ENCODE data around the gene TMEM120B. TPM values are rescaled to one million over a fixed set of nuclear protein-coding genes. Genes with fewer than 3 reads are reported as not detected.
"Not testable (repeated sequence)": the region's sequence is repeated elsewhere in the genome, so short reads cannot be mapped to it uniquely, and the experiment has no call there.

TMEM120B gene
- total RNA-seq, 2 experiments from 2014 or later, result 12.4 to 21.5 TPM

DNA sequence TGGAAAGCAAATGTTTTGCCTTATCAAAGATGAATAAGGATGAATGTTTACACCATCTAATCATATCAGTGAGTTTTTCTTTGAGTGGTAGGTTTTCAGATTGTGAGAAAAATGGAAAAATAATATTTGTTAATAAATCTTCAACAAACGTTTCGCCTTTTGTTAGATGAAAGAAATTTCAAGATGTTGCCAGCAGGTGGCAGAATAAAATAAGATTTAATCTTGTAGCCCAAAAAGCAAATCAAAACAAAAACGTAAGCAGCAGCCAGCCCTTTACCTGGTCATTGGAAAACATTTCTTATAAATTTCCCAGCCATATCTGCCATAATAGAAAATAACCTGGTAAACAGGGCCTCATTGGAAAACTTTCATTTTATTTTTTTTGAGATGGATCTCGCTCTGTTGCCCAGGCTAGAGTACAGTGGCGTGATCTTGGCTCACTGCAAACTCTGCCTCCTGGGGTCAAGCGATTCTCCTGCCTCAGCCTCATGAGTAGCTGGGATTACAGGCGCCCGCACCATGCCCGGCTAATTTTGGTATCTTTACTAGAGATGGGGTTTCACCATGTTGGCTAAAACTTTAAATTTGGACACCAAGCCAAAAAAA, 15.4 kb upstream of the TMEM120B start:
- no peaks in the 10 kb centered on the region for H3K36me3 ChIP-seq (ENCODE audit: insufficient read depth, low read length)

DNA sequence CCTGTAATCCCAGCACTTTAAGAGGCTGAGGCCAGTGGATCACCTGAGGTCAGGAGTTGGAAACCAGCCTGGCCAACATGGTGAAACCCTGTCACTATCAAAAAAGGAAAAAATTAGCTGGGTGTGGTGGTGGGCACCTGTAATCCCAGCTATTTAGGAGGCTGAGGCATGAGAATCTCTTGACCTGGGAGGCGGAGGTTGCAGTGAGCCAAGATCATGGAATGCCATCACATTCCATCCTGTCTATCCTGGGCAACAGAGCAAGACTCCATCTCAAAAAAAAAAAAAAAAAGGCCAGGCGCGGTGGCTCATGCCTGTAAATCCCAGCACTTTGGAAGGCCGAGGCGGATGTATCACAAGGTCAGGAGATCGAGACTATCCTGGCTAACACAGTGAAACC, 14.7 kb upstream of the TMEM120B start:
- DNase-seq (ENCODE audit: low spot score); BruUV-seq (replicated peaks); H3K9me2 ChIP-seq (ENCODE audit: insufficient read depth, low read length); H3K4me1 ChIP-seq (ENCODE audit: insufficient read depth, low read length, poor library complexity, severe bottlenecking); H3K79me2 ChIP-seq (ENCODE audit: insufficient read depth, low read depth, low read length); H4K20me1 ChIP-seq (ENCODE audit: insufficient read depth, low read length); POLR2A ChIA-PET; H3K9me3 ChIP-seq (ENCODE audit: low read length); H3K27ac ChIP-seq (ENCODE audit: low read depth, low read length, poor library complexity, severe bottlenecking); H2AFZ ChIP-seq (ENCODE audit: low read length); H3K4me3 ChIP-seq (ENCODE audit: low read depth, low read length, poor library complexity, severe bottlenecking); H3K36me3 ChIP-seq (ENCODE audit: insufficient read depth, low read length); H3K4me2 ChIP-seq (ENCODE audit: low read length): not testable (repeated sequence)
- intact Hi-C loops (cut with micrococcal nuclease; ENCODE audit: unreplicated experiment), result loop anchor here (1.0 to 5.0 kb wide), 3 partner anchors 75 to 189 kb away; partner anchors contain the start of gene PSMD9
- CTCF ChIA-PET (ENCODE audit: unreplicated experiment), result interaction anchor here (0.6 kb wide), 1 partner anchor 16 kb away, joined by 9 read pairs; no protein-coding TSS in a partner anchor

More for the DNA sequence above, 15.4 kb upstream of the TMEM120B start:
- Histone ChIP-seq H3K27ac (ENCODE audit: low read depth, low read length, poor library complexity, severe bottlenecking) (no peak overlapping the region), H4K20me1 (ENCODE audit: insufficient read depth, low read length) (no peaks in the 10 kb centered on the region), H3K9me2 (ENCODE audit: insufficient read depth, low read length) (no peaks in the 10 kb centered on the region), H3K9me3 (ENCODE audit: low read length) (no peaks in the 10 kb centered on the region), H3K4me1 (ENCODE audit: insufficient read depth, low read length, poor library complexity, severe bottlenecking) (no peaks in the 10 kb centered on the region), H3K79me2 (ENCODE audit: insufficient read depth, low read depth, low read length) (no peaks in the 10 kb centered on the region), H3K4me3 (ENCODE audit: low read depth, low read length, poor library complexity, severe bottlenecking) (no peak overlapping the region), H2AFZ (ENCODE audit: low read length) (no peak overlapping the region), H3K4me2 (ENCODE audit: low read length) (peak overlapping the region; percentile 21; the same call in 1 of the 2 replicates)
- ChIA-PET CTCF (ENCODE audit: unreplicated experiment) (interaction anchor here (0.6 kb wide), 1 partner anchor 16 kb away, joined by 9 read pairs; no protein-coding TSS in a partner anchor), POLR2A (no interaction called here)
- no TSS peak for BruUV-seq (replicated peaks)
- DNase-seq (ENCODE audit: low spot score), result peak; percentile 77
- no peak for TF ChIP-seq EZH2phosphoT487 (IDR thresholded peaks at IDR 0.05; ENCODE audit: borderline replicate concordance, low read depth, low read length)
- TF ChIP-seq, protein P1, sequence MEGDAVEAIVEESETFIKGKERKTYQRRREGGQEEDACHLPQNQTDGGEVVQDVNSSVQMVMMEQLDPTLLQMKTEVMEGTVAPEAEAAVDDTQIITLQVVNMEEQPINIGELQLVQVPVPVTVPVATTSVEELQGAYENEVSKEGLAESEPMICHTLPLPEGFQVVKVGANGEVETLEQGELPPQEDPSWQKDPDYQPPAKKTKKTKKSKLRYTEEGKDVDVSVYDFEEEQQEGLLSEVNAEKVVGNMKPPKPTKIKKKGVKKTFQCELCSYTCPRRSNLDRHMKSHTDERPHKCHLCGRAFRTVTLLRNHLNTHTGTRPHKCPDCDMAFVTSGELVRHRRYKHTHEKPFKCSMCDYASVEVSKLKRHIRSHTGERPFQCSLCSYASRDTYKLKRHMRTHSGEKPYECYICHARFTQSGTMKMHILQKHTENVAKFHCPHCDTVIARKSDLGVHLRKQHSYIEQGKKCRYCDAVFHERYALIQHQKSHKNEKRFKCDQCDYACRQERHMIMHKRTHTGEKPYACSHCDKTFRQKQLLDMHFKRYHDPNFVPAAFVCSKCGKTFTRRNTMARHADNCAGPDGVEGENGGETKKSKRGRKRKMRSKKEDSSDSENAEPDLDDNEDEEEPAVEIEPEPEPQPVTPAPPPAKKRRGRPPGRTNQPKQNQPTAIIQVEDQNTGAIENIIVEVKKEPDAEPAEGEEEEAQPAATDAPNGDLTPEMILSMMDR (conservative IDR thresholded peaks at IDR 0.05; ENCODE audit: low read length), result peak; percentile 90
- intact Hi-C loops (cut with micrococcal nuclease; ENCODE audit: unreplicated experiment), result loop anchor here (1.0 to 5.0 kb wide), 3 partner anchors 76 to 190 kb away; partner anchors contain the start of gene PSMD9

DNA sequence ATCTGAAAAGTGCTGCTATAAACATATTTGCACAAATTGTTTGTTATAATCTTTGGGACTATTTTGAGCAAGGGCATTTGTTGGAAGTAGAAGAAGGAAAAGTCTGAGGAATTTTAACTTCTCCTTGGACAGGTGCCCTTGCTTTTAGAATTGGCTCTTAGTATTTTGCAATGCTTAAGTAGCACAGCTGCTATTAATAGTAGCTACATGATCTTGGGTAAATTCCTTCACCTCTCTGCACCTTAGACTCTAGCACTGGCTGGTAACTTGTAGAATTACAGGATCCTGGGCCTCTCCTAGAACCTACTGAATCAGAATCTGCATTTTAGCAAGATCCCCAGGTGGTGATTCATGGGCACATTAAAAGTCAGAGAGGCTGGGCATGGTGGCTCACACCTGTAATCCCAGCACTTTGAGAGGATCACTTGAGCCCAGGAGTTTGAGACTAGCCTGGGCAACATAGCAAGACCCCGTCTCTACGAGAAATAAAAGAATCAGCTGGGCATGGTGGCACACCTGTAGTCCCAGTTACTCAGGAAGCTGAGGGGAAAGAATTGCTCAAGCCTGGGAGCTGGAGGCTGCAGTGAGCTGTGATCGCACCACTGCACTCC, 10.8 kb upstream of the TMEM120B start:
- Histone ChIP-seq H3K4me3 (ENCODE audit: low read depth, low read length, poor library complexity, severe bottlenecking) (no peak overlapping the region), H3K9me2 (ENCODE audit: insufficient read depth, low read length) (no peaks in the 10 kb centered on the region), H4K20me1 (ENCODE audit: insufficient read depth, low read length) (no peaks in the 10 kb centered on the region), H3K4me2 (ENCODE audit: low read length) (no peak overlapping the region), H3K27ac (ENCODE audit: low read depth, low read length, poor library complexity, severe bottlenecking) (no peak overlapping the region), H3K36me3 (ENCODE audit: insufficient read depth, low read length) (no peaks in the 10 kb centered on the region), H3K4me1 (ENCODE audit: insufficient read depth, low read length, poor library complexity, severe bottlenecking) (no peaks in the 10 kb centered on the region), H3K9me3 (ENCODE audit: low read length) (no peaks in the 10 kb centered on the region), H2AFZ (ENCODE audit: low read length) (no peak overlapping the region), H3K79me2 (ENCODE audit: insufficient read depth, low read depth, low read length) (no peaks in the 10 kb centered on the region)
- intact Hi-C loops (cut with micrococcal nuclease; ENCODE audit: unreplicated experiment), result no loop called here
- ChIA-PET CTCF (ENCODE audit: unreplicated experiment) (no interaction called here), POLR2A (interaction anchor here (0.6 to 1.3 kb wide), 4 partner anchors 10 to 97 kb away, joined by 3 to 5 read pairs (median 4); partner anchors contain the start of genes RHOF and TMEM120B)
- TF ChIP-seq, protein P1 (conservative IDR thresholded peaks at IDR 0.05; ENCODE audit: low read length), result no peak
- no peak for TF ChIP-seq EZH2phosphoT487 (IDR thresholded peaks at IDR 0.05; ENCODE audit: borderline replicate concordance, low read depth, low read length)
- no TSS peak for BruUV-seq (replicated peaks)
- no peak for DNase-seq (ENCODE audit: low spot score)

Data from OCI-LY7 (cell line).